ENCODE results near the gene TLR6.

Gene TLR6

GRCh38 chr4:38867478-38868058 lies 11.0 kb upstream of the TLR6 start, which contains the start of gene FAM114A1:
Gene FAM114A1 (plus strand): TSS chr4:38867806. CDS start chr4:38878079, 10,273 bp downstream.
- DNase-seq (ENCODE audit: low read depth): peak; percentile 34

GRCh38 chr4:38866973-38867477 lies 10.4 kb upstream of the TLR6 start:
- DNase-seq (ENCODE audit: low read depth): no peak

GRCh38 chr4:38865445-38865844 lies 8.8 kb upstream of the TLR6 start:
- DNase-seq (ENCODE audit: low read depth): no peak

- DNase-seq (ENCODE audit: low read depth): no peak
Observed at GRCh38 chr4:38861791-38862190, 5.2 kb upstream of the TLR6 start.

GRCh38 chr4:38860788-38861424 lies 4.3 kb upstream of the TLR6 start:
- DNase-seq (ENCODE audit: low read depth): peak; percentile 56

- no peak for DNase-seq (ENCODE audit: low read depth)
Observed at GRCh38 chr4:38859501-38859900, 2.9 kb upstream of the TLR6 start.

- no peak for DNase-seq (ENCODE audit: low read depth)
Observed at GRCh38 chr4:38858097-38858420, 1.4 kb upstream of the TLR6 start.

- DNase-seq (ENCODE audit: low read depth): no peak
Observed at GRCh38 chr4:38857354-38858096, 908 bp upstream of the TLR6 start.

GRCh38 chr4:38856046-38856445 lies 571 bp downstream of the TLR6 start:
- no peak for DNase-seq (ENCODE audit: low read depth)

- no peak for DNase-seq (ENCODE audit: low read depth)
Observed at GRCh38 chr4:38855466-38855865, 1.2 kb downstream of the TLR6 start.

GRCh38 chr4:38846015-38846414 lies 10.6 kb downstream of the TLR6 start:
- DNase-seq (ENCODE audit: low read depth): no peak

GRCh38 chr4:38842994-38843393 lies 13.6 kb downstream of the TLR6 start:
- DNase-seq (ENCODE audit: low read depth): no peak

- no peak for DNase-seq (ENCODE audit: low read depth)
Observed at GRCh38 chr4:38837849-38838248, 18.8 kb downstream of the TLR6 start.

- DNase-seq (ENCODE audit: low read depth): no peak
Observed at GRCh38 chr4:38837334-38837733, 19.3 kb downstream of the TLR6 start.

GRCh38 chr4:38834570-38834969 lies 22.0 kb downstream of the TLR6 start:
- DNase-seq (ENCODE audit: low read depth): no peak

- no peak for DNase-seq (ENCODE audit: low read depth)
Observed at GRCh38 chr4:38832624-38833528, 23.7 kb downstream of the TLR6 start.

GRCh38 chr4:38832206-38832605 lies 24.4 kb downstream of the TLR6 start:
- no peak for DNase-seq (ENCODE audit: low read depth)

- no peak for DNase-seq (ENCODE audit: low read depth)
Observed at GRCh38 chr4:38831653-38832052, 25.0 kb downstream of the TLR6 start.

GRCh38 chr4:38829237-38829636 lies 27.4 kb downstream of the TLR6 start:
- no peak for DNase-seq (ENCODE audit: low read depth)

GRCh38 chr4:38823766-38824165 lies 32.9 kb downstream of the TLR6 start:
- DNase-seq (ENCODE audit: low read depth): no peak

GRCh38 chr4:38822748-38823303 lies 33.8 kb downstream of the TLR6 start:
- DNase-seq (ENCODE audit: low read depth): no peak

- no peak for DNase-seq (ENCODE audit: low read depth)
Observed at GRCh38 chr4:38821739-38822138, 34.9 kb downstream of the TLR6 start.
